Muscle layer of duodenum (tissue), 2 donors: Measurements from ENCODE around the gene SLC5A6.

Experiments
- H3K27ac ChIP-seq: one replicate; pipeline ENCODE4 v1.7.0; 2013; ENCODE audit warnings: mild to moderate bottlenecking, low read length
- H3K27me3 ChIP-seq: one replicate; pipeline ENCODE4 v1.7.0; 2013; ENCODE audit warnings: low read depth, mild to moderate bottlenecking, control low read depth, low read length
- H3K36me3 ChIP-seq, 2 donors: one replicate each; pipeline ENCODE4 v1.7.0; 2013; ENCODE audit warnings: low read length in 2 of 2, control low read depth in 1 of 2, mild to moderate bottlenecking in 1 of 2; ENCODE audit not compliant: insufficient read depth in 2 of 2, control insufficient read depth in 1 of 2
- H3K4me1 ChIP-seq, 2 donors: one replicate each; pipeline ENCODE4 v1.7.0; 2013; ENCODE audit warnings: low read length in 2 of 2, mild to moderate bottlenecking in 2 of 2, control low read depth in 1 of 2, moderate library complexity in 1 of 2; ENCODE audit not compliant: insufficient read depth in 2 of 2, control insufficient read depth in 1 of 2
- H3K4me3 ChIP-seq, 2 donors: one replicate each; pipeline ENCODE4 v1.7.0; 2013; ENCODE audit warnings: low read length in 2 of 2, low read depth in 1 of 2, mild to moderate bottlenecking in 1 of 2
- H3K9me3 ChIP-seq, 2 donors: one replicate each; pipeline ENCODE4 v1.7.0; 2013; ENCODE audit warnings: low read length in 2 of 2, control low read depth in 1 of 2, mild to moderate bottlenecking in 1 of 2; ENCODE audit not compliant: control insufficient read depth in 1 of 2
- donor health status: healthy.

SLC5A6 gene

GRCh38 chr2:27211943-27212625 lies at the start of gene SLC5A6, which contains the start of gene ATRAID:
SLC5A6 (minus strand) TSS chr2:27212268; CDS start chr2:27207650, 4,618 bp downstream.
ATRAID (plus strand) TSS chr2:27212041; CDS start chr2:27212369, 328 bp downstream.
- Histone ChIP-seq H3K4me1 (peaks cover 11 to 21% of the 10 kb centered on the region in 2 donors), H3K27me3 (no peaks in the 10 kb centered on the region), H3K4me3 (peak within 1 kb of the TSS; percentile 69 to 86), H3K27ac (peak within 1 kb of the TSS; percentile 95), H3K36me3 (peaks cover 11 to 31% of the 10 kb centered on the region in 2 donors), H3K9me3 (no peaks in the 10 kb centered on the region)

DNA sequence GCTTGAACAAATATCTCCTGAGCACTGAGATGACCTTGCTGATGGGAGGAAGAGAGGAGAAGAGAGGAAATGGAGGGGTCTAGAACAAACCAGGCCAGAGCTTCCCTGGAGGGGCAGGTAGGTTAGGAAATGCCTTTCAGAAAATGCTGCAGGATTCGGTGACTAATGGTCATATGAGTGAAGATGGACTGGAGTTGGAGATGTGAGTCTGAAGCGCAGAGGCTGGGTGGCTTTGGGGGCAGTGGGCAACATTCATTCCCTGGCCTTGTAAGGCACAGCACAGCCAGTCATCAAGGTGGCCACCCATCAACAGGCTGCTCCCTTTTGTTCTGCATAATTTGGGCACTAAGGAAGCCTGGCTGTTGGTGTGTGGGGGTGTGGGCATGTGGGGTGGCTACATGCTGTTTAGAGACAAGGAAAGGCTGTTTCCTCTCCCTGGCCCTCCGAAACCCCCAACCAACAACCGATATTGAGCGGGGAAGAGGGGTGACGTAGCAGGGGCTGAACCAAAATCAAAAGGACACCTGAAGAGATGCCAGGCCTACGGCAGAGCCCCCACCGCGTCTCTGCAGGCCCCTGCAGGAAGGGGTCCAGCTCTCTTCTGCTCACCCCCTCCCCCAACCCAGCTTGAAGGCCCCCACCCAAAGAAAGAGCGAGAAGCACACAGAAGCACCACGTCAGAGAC lies 49.3 kb upstream of the SLC5A6 start:
- Histone ChIP-seq H3K27ac (no peak overlapping the region), H3K27me3 (peaks cover 64% of the 10 kb centered on the region), H3K4me3 (no peak overlapping the region), H3K4me1 (peaks cover 4 to 35% of the 10 kb centered on the region in 2 donors), H3K9me3 (no peaks in the 10 kb centered on the region), H3K36me3 (no peaks in the 10 kb centered on the region)

- Histone ChIP-seq H3K27ac (no peak overlapping the region), H3K27me3 (peaks cover 40% of the 10 kb centered on the region), H3K4me3 (no peak overlapping the region), H3K9me3 (no peaks in the 10 kb centered on the region), H3K4me1 (peaks cover 0 to 13% of the 10 kb centered on the region in 2 donors), H3K36me3 (no peaks in the 10 kb centered on the region)
These were observed 46.0 kb upstream of the SLC5A6 start for GRCh38 chr2:27258051-27258450.

DNA sequence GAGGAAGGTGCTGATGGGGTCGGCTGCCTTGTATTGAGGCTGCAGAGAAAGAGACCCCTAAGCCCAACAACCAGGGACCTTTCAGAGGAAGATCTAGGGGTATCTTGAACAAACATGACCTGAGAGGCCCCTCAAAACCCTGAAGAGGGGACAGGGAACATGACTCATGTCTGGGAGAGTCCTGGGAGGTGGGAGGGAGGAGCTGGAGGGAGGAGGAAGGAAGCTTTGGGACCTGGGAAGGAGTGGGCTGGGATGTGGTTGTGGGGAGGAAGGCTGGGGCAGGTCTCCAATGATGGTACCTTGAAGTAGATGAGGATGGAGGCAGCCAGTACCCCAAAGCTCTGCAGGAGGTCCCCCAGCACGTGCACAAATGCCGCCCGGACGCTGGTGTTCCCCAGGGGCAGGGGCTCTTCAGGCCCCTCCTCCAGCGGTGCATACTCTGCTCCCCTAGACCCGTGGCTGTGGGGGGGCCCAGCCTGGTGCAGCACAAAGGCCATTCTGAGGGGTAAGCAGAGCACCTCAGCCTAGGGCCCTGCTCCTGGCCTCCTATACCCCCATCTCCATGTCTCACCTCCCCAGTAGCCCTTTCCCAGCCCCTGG lies 44.9 kb upstream of the SLC5A6 start:
- H3K4me1 ChIP-seq = peaks cover 0 to 3% of the 10 kb centered on the region in 2 donors
- H3K27ac ChIP-seq = no peak overlapping the region
- H3K9me3 ChIP-seq = no peaks in the 10 kb centered on the region
- peaks cover 39% of the 10 kb centered on the region for H3K27me3 ChIP-seq
- no peaks in the 10 kb centered on the region for H3K36me3 ChIP-seq
- H3K4me3 ChIP-seq = no peak overlapping the region

- H3K27me3 ChIP-seq = peaks cover 38% of the 10 kb centered on the region
- no peaks in the 10 kb centered on the region for H3K9me3 ChIP-seq
- H3K27ac ChIP-seq = no peak overlapping the region
- H3K4me3 ChIP-seq = no peak overlapping the region
- no peaks in the 10 kb centered on the region for H3K4me1 ChIP-seq
- no peaks in the 10 kb centered on the region for H3K36me3 ChIP-seq
These were observed 43.6 kb upstream of the SLC5A6 start for GRCh38 chr2:27255660-27256059.

DNA sequence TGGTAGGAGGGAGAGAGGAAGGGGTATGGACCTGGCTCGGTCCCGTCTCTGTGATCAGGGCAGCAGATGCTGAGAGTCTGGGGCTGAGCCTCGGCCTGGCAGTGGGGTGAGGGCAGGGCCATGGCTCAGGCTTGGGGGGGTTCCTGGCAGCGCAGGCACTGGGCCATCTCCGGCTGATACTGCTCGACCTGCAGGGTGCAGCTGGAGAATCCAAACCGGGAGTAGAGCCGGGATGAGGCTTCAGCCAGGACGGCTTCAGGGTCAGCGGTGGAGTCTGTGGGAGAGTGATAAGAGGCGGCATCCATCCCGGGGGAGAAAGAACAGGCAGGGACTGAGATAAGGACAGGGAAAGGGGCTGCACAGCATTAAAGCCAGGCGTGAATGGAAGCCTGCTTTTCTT lies 43.1 kb upstream of the SLC5A6 start:
- no peak overlapping the region for H3K27ac ChIP-seq
- no peaks in the 10 kb centered on the region for H3K9me3 ChIP-seq
- peaks cover 0 to 2% of the 10 kb centered on the region in 2 donors for H3K4me1 ChIP-seq
- H3K4me3 ChIP-seq = no peak overlapping the region
- H3K27me3 ChIP-seq = peaks cover 36% of the 10 kb centered on the region
- no peaks in the 10 kb centered on the region for H3K36me3 ChIP-seq

DNA sequence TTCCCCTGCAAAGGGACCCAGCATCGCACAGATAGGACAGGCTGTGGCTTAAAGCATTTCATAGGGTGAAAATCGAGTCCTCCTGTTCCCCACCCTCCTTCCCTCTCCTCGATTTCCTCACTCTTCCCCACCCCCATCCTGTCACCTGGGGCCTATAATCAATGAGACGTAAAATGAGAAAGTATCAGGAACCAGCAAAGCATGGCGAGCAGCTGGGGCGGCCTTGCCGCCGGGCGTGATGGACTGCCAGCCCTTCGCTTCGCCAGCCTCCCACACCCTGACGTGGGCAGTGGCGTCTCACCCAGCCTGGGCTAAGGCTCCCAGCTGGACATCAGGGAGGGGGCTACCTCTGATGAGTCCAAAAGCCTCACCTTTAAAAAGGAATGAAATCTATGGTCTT lies 39.7 kb upstream of the SLC5A6 start:
- Histone ChIP-seq H3K4me1 (peaks cover 0 to 3% of the 10 kb centered on the region in 2 donors), H3K9me3 (no peaks in the 10 kb centered on the region), H3K4me3 (no peak overlapping the region), H3K27ac (no peak overlapping the region), H3K36me3 (no peaks in the 10 kb centered on the region), H3K27me3 (peaks cover 20% of the 10 kb centered on the region)

GRCh38 chr2:27250652-27251379 lies 38.7 kb upstream of the SLC5A6 start:
- Histone ChIP-seq H3K27me3 (peaks cover 15% of the 10 kb centered on the region), H3K4me3 (no peak overlapping the region), H3K9me3 (no peaks in the 10 kb centered on the region), H3K4me1 (peaks cover 0 to 3% of the 10 kb centered on the region in 2 donors), H3K27ac (no peak overlapping the region), H3K36me3 (no peaks in the 10 kb centered on the region)

DNA sequence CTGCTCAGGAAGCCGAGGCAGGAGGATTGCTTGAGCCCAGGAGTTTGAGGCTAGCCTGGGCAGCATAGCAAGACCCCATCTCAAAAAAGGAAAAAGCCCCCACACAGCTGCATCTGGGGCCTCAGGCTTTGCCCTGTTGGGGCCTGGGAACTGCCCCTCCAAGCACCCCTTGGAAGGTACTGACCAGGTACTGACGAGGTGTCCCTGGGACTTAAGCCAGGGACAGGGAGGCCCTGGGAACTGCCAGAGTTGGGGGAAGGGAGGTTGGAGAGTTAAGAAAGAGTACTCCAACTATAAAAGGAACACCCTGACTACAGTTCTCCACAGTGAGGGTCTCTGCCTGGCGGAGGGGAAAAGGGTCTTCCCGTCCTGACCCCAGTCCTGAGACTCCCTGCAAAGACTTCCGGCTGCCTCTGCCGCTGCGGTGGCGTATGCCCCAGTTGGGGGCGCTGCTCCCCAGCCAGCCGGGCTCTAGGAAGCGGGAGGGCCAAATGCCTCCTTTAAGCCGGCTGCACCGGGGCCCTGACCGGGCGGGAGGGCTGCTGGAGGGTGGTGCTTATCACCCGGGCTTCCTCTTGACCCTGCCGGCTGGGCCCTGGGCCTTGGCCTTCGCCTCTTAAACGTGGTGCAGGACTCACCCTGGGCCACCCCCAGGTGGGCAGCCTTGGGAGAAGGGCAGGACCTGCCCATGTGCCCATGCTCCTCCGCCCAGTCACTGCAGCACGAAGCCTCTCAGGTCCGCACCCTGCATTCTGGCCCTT lies 38.0 kb upstream of the SLC5A6 start:
- no peaks in the 10 kb centered on the region for H3K36me3 ChIP-seq
- peaks cover 0 to 3% of the 10 kb centered on the region in 2 donors for H3K4me1 ChIP-seq
- no peak overlapping the region for H3K4me3 ChIP-seq
- no peaks in the 10 kb centered on the region for H3K9me3 ChIP-seq
- H3K27me3 ChIP-seq = peaks cover 15% of the 10 kb centered on the region
- no peak overlapping the region for H3K27ac ChIP-seq

DNA sequence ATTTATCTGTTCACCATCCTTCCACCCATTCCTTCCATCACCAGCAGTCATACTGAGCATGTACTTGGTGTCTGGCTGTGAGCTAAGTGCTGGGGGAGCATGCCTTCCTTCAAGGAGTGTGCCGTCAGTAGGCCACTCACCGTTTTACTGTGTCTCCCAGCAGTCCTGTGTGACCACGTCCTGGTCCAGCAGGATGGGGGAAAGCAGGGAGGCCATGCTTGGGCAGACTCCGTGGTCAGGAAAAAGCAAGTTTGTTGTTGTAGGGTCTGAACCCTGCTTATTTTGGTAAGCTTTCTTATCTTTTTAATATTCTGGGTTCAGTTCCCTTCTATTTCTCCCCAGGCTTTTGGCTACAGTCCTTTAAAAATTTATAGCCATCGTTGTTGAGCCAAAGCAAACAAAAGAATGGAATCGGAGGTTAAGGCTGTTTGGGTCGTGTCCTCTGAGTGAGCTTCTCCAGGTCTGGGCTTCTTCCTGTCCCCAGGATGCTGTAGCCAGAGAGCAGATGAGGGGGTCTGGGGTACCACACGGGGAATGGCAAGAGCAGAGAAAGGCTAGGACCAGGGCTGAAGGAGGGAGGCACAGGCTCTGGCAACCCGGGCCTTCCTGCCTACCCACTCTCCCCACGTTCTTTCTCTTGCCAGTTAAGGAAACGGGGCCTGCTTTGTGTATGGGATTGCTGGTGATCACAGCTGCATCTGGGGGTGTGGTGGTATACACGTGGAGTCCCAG lies 37.3 kb upstream of the SLC5A6 start:
- peaks cover 15% of the 10 kb centered on the region for H3K27me3 ChIP-seq
- H3K27ac ChIP-seq = no peak overlapping the region

More for the DNA sequence above, 37.3 kb upstream of the SLC5A6 start:
- Histone ChIP-seq H3K4me1 (peaks cover 0 to 3% of the 10 kb centered on the region in 2 donors), H3K4me3 (no peak overlapping the region), H3K9me3 (no peaks in the 10 kb centered on the region), H3K36me3 (peaks cover 1 to 3% of the 10 kb centered on the region in 2 donors)
